ENCODE measurements around the gene SELENOF. TPM values are rescaled to one million over a fixed set of nuclear protein-coding genes. Genes with fewer than 3 reads are reported as not detected.

The SELENOF gene
- polyA plus RNA-seq, 1 of the 3 experiments (the other 2 are of a cell fraction): 155 TPM

GRCh38 chr1:86852289-86852688 lies 61.6 kb downstream of the SELENOF start:
- WGBS (ENCODE audit: low lambda C conversion rate): 93% methylated on average over 7 of the region's 9 CpGs
- H3K4me1 ChIP-seq (ENCODE audit: control insufficient read depth in 1 of 2, insufficient read depth in 2 of 2, low read depth in 1 of 2, low read length in 1 of 2): no peaks in the 10 kb centered on the region
- H3K4me2 ChIP-seq: no peak overlapping the region
- no peaks in the 10 kb centered on the region for H3K36me3 ChIP-seq (replicated peaks in 1 of 2; ENCODE audit: control insufficient read depth in 1 of 2, insufficient read depth in 2 of 2, low read length in 1 of 2)
- no peaks in the 10 kb centered on the region for H3K9me2 ChIP-seq
- no peaks in the 10 kb centered on the region for H3K27me3 ChIP-seq (ENCODE audit: insufficient read depth)
- H3K27ac ChIP-seq (ENCODE audit: low read depth in 2 of 2, low read length in 1 of 2): no peak overlapping the region
- H3K79me2 ChIP-seq (ENCODE audit: insufficient read depth): no peaks in the 10 kb centered on the region
- H2AFZ ChIP-seq (ENCODE audit: low read depth): no peak overlapping the region
- CTCF ChIA-PET: no interaction called here
- POLR2A ChIA-PET: no interaction called here
- DNase-seq: no peak
- no peaks in the 10 kb centered on the region for H4K20me1 ChIP-seq (ENCODE audit: insufficient read depth)
- H3K9ac ChIP-seq: no peak overlapping the region
- H3K9me3 ChIP-seq: no peaks in the 10 kb centered on the region
- no peaks in the 10 kb centered on the region for H3F3A ChIP-seq (replicated peaks; ENCODE audit: insufficient read depth)
- H3K4me3 ChIP-seq (ENCODE audit: low read depth in 2 of 2, low read length in 1 of 2): no peak overlapping the region
- TF ChIP-seq RCOR1 (IDR thresholded peaks at IDR 0.05; ENCODE audit: low read length) (no peak), GABPA (IDR thresholded peaks at IDR 0.05; ENCODE audit: low read depth) (no peak), FOXJ3 (CRISPR knock-in tag; IDR thresholded peaks at IDR 0.05) (no peak), NRF1 (IDR thresholded peaks at IDR 0.05; ENCODE audit: low read depth, low read length) (no peak), RXRA (IDR thresholded peaks at IDR 0.05; ENCODE audit: borderline replicate concordance, low read depth) (no peak), TCF12 (IDR thresholded peaks at IDR 0.05) (no peak), CTCF (IDR thresholded peaks at IDR 0.05) (no peak), RAD21 (IDR thresholded peaks at IDR 0.05; ENCODE audit: low read length) (no peak), REST (IDR thresholded peaks at IDR 0.05; ENCODE audit: low read depth, low read length) (no peak), TEAD4 (IDR thresholded peaks at IDR 0.05; ENCODE audit: borderline replicate concordance, insufficient read depth) (no peak)

- Histone ChIP-seq H3K27ac (ENCODE audit: low read depth in 2 of 2, low read length in 1 of 2) (no peak overlapping the region), H3K9me3 (no peaks in the 10 kb centered on the region), H2AFZ (ENCODE audit: low read depth) (no peak overlapping the region), H3K4me2 (no peak overlapping the region), H3K4me3 (ENCODE audit: low read depth in 2 of 2, low read length in 1 of 2) (no peak overlapping the region), H4K20me1 (ENCODE audit: insufficient read depth) (no peaks in the 10 kb centered on the region), H3K9ac (no peak overlapping the region), H3K79me2 (ENCODE audit: insufficient read depth) (no peaks in the 10 kb centered on the region), H3K27me3 (ENCODE audit: insufficient read depth) (no peaks in the 10 kb centered on the region), H3K36me3 (replicated peaks in 1 of 2; ENCODE audit: control insufficient read depth in 1 of 2, insufficient read depth in 2 of 2, low read length in 1 of 2) (no peaks in the 10 kb centered on the region), H3F3A (replicated peaks; ENCODE audit: insufficient read depth) (peaks cover 17% of the 10 kb centered on the region), H3K9me2 (no peaks in the 10 kb centered on the region), H3K4me1 (ENCODE audit: control insufficient read depth in 1 of 2, insufficient read depth in 2 of 2, low read depth in 1 of 2, low read length in 1 of 2) (no peaks in the 10 kb centered on the region; a peak in 1 of 4 replicates)
- TF ChIP-seq FOXM1 (IDR thresholded peaks at IDR 0.05; ENCODE audit: low read depth): no peak
- TF ChIP-seq MXI1 (IDR thresholded peaks at IDR 0.05; ENCODE audit: low read depth, low read length): no peak
- TF ChIP-seq FOSL2 (IDR thresholded peaks at IDR 0.05; ENCODE audit: borderline replicate concordance, low read depth): no peak
- ChIA-PET CTCF (interaction anchor here (0.9 to 1.2 kb wide), 2 partner anchors 16 kb away, joined by 5 read pairs; no protein-coding TSS in a partner anchor), POLR2A (no interaction called here)
- no peak for DNase-seq
- WGBS (ENCODE audit: low lambda C conversion rate): 94% methylated on average over 3 of the region's 3 CpGs
Observed at GRCh38 chr1:86849756-86850155, 64.2 kb downstream of the SELENOF start.

All from SK-N-SH (cell line).